Measurements from ENCODE around the gene POU6F2.

The POU6F2 gene

GRCh38 chr7:39509912-39510311, 532.2 kb downstream of the POU6F2 start:
- DNase-seq (ENCODE audit: low spot score), result no peak

GRCh38 chr7:39510864-39511354, 533.2 kb downstream of the POU6F2 start:
- no peak for DNase-seq (ENCODE audit: low spot score)

GRCh38 chr7:39515534-39516228, 538.0 kb downstream of the POU6F2 start:
- no peak for DNase-seq (ENCODE audit: low spot score)

GRCh38 chr7:39516498-39516897, 538.8 kb downstream of the POU6F2 start:
- no peak for DNase-seq (ENCODE audit: low spot score)

- no peak for DNase-seq (ENCODE audit: low spot score)
These were observed 539.5 kb downstream of the POU6F2 start for GRCh38 chr7:39517240-39517639.

All from hematopoietic multipotent progenitor cell treated with erythropoietin and hydrocortisone succinate and interleukin-3 and kit ligand, for 15 days (in vitro differentiated cells).